ENCODE measurements around the gene TNFAIP8. TPM values are rescaled to one million over a fixed set of nuclear protein-coding genes. Genes with fewer than 3 reads are reported as not detected.

Gene TNFAIP8
- total RNA-seq, 3 donors from 2014 or later (not counting 1 experiment from before 2014, with no cell fraction given) = 47.6 to 87.5 (median 76.3) TPM

DNA sequence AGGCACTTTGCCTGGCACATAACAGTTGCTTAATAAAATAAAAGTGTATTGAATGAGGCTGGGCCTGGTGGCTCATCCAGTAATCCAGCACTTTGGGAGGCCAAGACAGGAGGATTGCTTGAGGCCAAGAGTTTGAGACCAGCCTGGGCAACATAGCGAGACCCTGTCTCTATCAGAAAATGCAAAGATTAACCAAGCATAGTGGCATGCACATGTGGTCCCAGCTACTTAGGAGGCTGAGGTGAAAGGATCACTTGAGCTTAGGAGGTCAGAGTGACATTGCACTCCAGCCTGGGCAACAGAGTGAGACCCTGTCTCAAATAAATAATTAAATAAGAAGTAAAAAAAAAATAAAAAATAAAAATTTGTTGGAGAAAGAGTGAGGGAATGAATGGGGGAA is 21.2 kb downstream of the TNFAIP8 start:
- ATAC-seq (no peak), DNase-seq (no peak)
- Mint-ChIP-seq H3K4me3 (no peak overlapping the region), H3K36me3 (no peaks in the 10 kb centered on the region), H3K27me3 (ENCODE audit: low read depth in 2 of 2) (no peaks in the 10 kb centered on the region), H3K9me3 (no peaks in the 10 kb centered on the region), H3K4me1 (peaks cover 37 to 57% of the 10 kb centered on the region in 2 donors), H3K27ac (no peak overlapping the region)
- no peak overlapping the region for H3K27ac ChIP-seq (ENCODE audit: low read length)
- intact Hi-C loops (cut with micrococcal nuclease) = no loop called here
- H3K9me3 ChIP-seq (ENCODE audit: control insufficient read depth, insufficient read depth, low read length) = no peaks in the 10 kb centered on the region
- H3K4me3 ChIP-seq (ENCODE audit: low read length) = no peak overlapping the region
- WGBS (ENCODE audit: insufficient coverage) = 95% methylated on average over 1 of the region's 1 CpG
- peaks cover 4% of the 10 kb centered on the region for H3K4me1 ChIP-seq (ENCODE audit: control insufficient read depth, insufficient read depth, low read length)
- TF ChIP-seq, protein P1, sequence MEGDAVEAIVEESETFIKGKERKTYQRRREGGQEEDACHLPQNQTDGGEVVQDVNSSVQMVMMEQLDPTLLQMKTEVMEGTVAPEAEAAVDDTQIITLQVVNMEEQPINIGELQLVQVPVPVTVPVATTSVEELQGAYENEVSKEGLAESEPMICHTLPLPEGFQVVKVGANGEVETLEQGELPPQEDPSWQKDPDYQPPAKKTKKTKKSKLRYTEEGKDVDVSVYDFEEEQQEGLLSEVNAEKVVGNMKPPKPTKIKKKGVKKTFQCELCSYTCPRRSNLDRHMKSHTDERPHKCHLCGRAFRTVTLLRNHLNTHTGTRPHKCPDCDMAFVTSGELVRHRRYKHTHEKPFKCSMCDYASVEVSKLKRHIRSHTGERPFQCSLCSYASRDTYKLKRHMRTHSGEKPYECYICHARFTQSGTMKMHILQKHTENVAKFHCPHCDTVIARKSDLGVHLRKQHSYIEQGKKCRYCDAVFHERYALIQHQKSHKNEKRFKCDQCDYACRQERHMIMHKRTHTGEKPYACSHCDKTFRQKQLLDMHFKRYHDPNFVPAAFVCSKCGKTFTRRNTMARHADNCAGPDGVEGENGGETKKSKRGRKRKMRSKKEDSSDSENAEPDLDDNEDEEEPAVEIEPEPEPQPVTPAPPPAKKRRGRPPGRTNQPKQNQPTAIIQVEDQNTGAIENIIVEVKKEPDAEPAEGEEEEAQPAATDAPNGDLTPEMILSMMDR (IDR thresholded peaks at IDR 0.05) = no peak
- H3K36me3 ChIP-seq (ENCODE audit: control insufficient read depth, insufficient read depth, low read length) = peaks cover 2% of the 10 kb centered on the region
- no peaks in the 10 kb centered on the region for H3K27me3 ChIP-seq (ENCODE audit: control insufficient read depth, insufficient read depth, low read length)

DNA sequence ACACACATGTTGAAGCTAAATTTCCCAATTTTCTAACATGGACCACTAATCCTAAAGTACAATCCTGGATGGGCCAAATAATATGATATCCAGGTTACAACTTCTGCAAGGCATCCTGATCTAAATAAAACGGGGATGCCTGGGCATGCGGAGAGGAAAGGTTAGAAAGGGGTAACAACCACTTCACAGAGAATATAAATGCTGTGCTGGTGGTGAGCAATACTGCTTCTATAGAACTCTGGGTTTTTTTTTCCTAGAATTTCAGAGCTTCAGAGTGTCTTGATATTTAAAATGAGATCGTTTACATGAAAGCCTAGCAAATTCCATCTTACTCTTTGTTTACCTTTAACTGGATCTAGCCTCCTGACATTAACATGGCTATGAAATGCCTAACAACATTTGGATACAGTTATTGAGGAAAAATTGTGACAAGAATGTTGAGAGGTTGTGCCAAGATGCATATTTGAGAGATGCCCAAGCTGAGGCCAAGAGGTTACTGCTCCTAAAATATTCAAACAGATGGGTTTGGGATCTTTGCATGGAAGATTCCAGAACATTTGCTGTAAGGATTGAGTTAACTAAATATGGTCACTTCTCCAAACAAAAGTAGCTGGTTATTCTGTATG is 22.4 kb downstream of the TNFAIP8 start:
- Mint-ChIP-seq H3K4me3 (no peak overlapping the region), H3K9me3 (no peaks in the 10 kb centered on the region), H3K27ac (peak overlapping the region in 1 of 2 donors; percentile 58), H3K4me1 (peaks cover 41 to 63% of the 10 kb centered on the region in 2 donors), H3K36me3 (no peaks in the 10 kb centered on the region), H3K27me3 (ENCODE audit: low read depth in 2 of 2) (no peaks in the 10 kb centered on the region)
- DNase-seq (no peak), ATAC-seq (no peak)
- Histone ChIP-seq H3K4me1 (ENCODE audit: control insufficient read depth, insufficient read depth, low read length) (peaks cover 7% of the 10 kb centered on the region), H3K36me3 (ENCODE audit: control insufficient read depth, insufficient read depth, low read length) (peaks cover 2% of the 10 kb centered on the region), H3K4me3 (ENCODE audit: low read length) (no peak overlapping the region), H3K27ac (ENCODE audit: low read length) (no peak overlapping the region), H3K27me3 (ENCODE audit: control insufficient read depth, insufficient read depth, low read length) (no peaks in the 10 kb centered on the region), H3K9me3 (ENCODE audit: control insufficient read depth, insufficient read depth, low read length) (no peaks in the 10 kb centered on the region)
- TF ChIP-seq, protein P1 (IDR thresholded peaks at IDR 0.05) = no peak
- 92% methylated on average over 2 of the region's 3 CpGs for WGBS (ENCODE audit: insufficient coverage)
- intact Hi-C loops (cut with micrococcal nuclease) = no loop called here

DNA sequence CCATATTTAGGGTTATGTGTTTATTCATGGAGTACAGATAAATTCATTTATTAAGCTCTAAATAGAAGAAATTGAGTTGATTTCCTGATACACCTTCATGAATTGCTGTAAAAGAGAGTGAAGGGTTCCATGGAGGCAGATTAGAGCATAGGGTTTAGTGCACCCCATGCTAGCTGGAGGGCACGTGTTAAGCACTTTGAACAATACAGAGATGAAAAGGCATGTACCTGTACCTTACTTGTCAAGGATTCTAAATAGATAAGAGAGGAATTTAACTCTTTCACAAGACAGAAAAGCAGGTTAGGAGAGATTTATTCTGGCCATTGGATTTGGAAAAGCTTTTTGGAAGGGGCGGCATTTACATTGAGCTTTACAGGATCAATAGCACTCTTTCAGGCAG is 23.3 kb downstream of the TNFAIP8 start:
- Histone ChIP-seq H3K4me3 (ENCODE audit: low read length) (no peak overlapping the region), H3K4me1 (ENCODE audit: control insufficient read depth, insufficient read depth, low read length) (peaks cover 9% of the 10 kb centered on the region), H3K36me3 (ENCODE audit: control insufficient read depth, insufficient read depth, low read length) (peaks cover 2% of the 10 kb centered on the region), H3K27ac (ENCODE audit: low read length) (no peak overlapping the region), H3K9me3 (ENCODE audit: control insufficient read depth, insufficient read depth, low read length) (no peaks in the 10 kb centered on the region), H3K27me3 (ENCODE audit: control insufficient read depth, insufficient read depth, low read length) (no peaks in the 10 kb centered on the region)
- 100% methylated on average over 2 of the region's 2 CpGs for WGBS (ENCODE audit: insufficient coverage)
- Mint-ChIP-seq H3K9me3 (no peaks in the 10 kb centered on the region), H3K4me1 (peaks cover 44 to 68% of the 10 kb centered on the region in 2 donors), H3K27me3 (ENCODE audit: low read depth in 2 of 2) (no peaks in the 10 kb centered on the region), H3K4me3 (no peak overlapping the region), H3K27ac (peak overlapping the region; percentile 23 to 51), H3K36me3 (no peaks in the 10 kb centered on the region)
- ATAC-seq (no peak), DNase-seq (no peak)
- TF ChIP-seq, protein P1 (IDR thresholded peaks at IDR 0.05) = no peak
- intact Hi-C loops (cut with micrococcal nuclease) = no loop called here

All from natural killer cell (primary cell).